MM.1S (cell line): Measurements from ENCODE around the gene AMOTL1.

Experiments
- EZH2 ChIP-seq: fragments of 300-600 bp; sonication (generic); optimal IDR thresholded peaks from 2 replicates; pipeline ENCODE3; 2017; ENCODE audit warnings: low read depth, mild to moderate bottlenecking, antibody characterized with exemption, low read length, mixed read lengths
- TF ChIP-seq, protein P1 (sequence below): fragments of 300-600 bp; sonication (generic); IDR thresholded peaks from 2 replicates; pipeline ENCODE4 v1.5.1; 2016; ENCODE audit warnings: antibody characterized with exemption, low read length, mixed read lengths

DNA sequence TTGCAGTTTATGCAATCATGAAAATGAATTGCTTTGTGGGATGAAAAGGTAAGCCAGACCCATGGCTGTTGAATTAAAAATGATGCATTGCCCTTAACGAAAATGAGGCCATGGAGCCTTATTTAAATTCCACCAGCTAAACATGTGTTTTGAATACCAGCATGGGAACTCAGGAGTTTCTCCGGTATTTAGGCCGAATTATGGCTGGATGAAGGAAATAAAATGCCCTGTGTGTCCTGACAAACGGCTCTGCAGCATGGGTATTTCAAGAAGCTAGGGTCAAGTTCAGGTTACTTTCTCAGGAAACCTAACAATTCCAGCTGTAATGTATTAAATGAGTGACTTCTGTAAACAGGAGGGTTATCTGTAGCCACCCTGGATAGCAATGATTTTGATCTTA is 38.3 kb downstream of the AMOTL1 start:
- TF ChIP-seq, protein P1, sequence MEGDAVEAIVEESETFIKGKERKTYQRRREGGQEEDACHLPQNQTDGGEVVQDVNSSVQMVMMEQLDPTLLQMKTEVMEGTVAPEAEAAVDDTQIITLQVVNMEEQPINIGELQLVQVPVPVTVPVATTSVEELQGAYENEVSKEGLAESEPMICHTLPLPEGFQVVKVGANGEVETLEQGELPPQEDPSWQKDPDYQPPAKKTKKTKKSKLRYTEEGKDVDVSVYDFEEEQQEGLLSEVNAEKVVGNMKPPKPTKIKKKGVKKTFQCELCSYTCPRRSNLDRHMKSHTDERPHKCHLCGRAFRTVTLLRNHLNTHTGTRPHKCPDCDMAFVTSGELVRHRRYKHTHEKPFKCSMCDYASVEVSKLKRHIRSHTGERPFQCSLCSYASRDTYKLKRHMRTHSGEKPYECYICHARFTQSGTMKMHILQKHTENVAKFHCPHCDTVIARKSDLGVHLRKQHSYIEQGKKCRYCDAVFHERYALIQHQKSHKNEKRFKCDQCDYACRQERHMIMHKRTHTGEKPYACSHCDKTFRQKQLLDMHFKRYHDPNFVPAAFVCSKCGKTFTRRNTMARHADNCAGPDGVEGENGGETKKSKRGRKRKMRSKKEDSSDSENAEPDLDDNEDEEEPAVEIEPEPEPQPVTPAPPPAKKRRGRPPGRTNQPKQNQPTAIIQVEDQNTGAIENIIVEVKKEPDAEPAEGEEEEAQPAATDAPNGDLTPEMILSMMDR = no peak
- TF ChIP-seq EZH2 = no peak
